CD14-positive monocyte (primary cell): Measurements from ENCODE around the gene CAPN13. TPM values are rescaled to one million over a fixed set of nuclear protein-coding genes. Genes with fewer than 3 reads are reported as not detected.

Experiments used
- DNase-seq, 3 donors: peaks; one replicate each; pipeline ENCODE4 v3.0.0-alpha.2; 2011 to 2022
- H2AFZ ChIP-seq: 2 replicates; pipeline ENCODE4 v1.6.0; 2012; ENCODE audit warnings: mild to moderate bottlenecking, low read depth, low read length, inconsistent platforms; ENCODE audit not compliant: insufficient read depth, poor library complexity, severe bottlenecking
- H3K27ac ChIP-seq, 2 donors: 1 replicate in 1 of 2; 2 replicates in 1 of 2; pipeline ENCODE4 v1.5.1; 2012 to 2013; ENCODE audit warnings: low read length in 2 of 2, control low read depth in 1 of 2, inconsistent platforms in 1 of 2, low read depth in 1 of 2, mild to moderate bottlenecking in 1 of 2
- H3K27me3 ChIP-seq, 2 donors: one replicate each; pipeline versions ENCODE4 v1.6.0 to v1.6.1; 2011 to 2013; ENCODE audit warnings: low read length in 2 of 2; ENCODE audit not compliant: control insufficient read depth in 2 of 2, insufficient read depth in 2 of 2
- H3K36me3 ChIP-seq, 2 donors: replicated peaks in 1 of 2; 1 replicate in 1 of 2; 2 replicates in 1 of 2; pipeline versions ENCODE4 v1.5.1 to v1.6.1; 2012 to 2013; ENCODE audit warnings: low read length in 2 of 2, control low read depth in 1 of 2, inconsistent platforms in 1 of 2, mild to moderate bottlenecking in 1 of 2; ENCODE audit not compliant: insufficient read depth in 2 of 2, control insufficient read depth in 1 of 2
- H3K4me1 ChIP-seq, 2 donors: 1 replicate in 1 of 2; 2 replicates in 1 of 2; pipeline versions ENCODE4 v1.5.1 to v1.6.1; 2012 to 2013; ENCODE audit warnings: low read length in 2 of 2, control low read depth in 1 of 2, inconsistent platforms in 1 of 2, mild to moderate bottlenecking in 1 of 2, moderate library complexity in 1 of 2; ENCODE audit not compliant: insufficient read depth in 2 of 2, control insufficient read depth in 1 of 2
- H3K4me2 ChIP-seq: replicated peaks from 2 replicates; pipeline ENCODE3; 2012; ENCODE audit warnings: low read length, moderate library complexity, mild to moderate bottlenecking; ENCODE audit not compliant: poor library complexity, severe bottlenecking; ENCODE audit errors: extremely low read depth
- H3K4me3 ChIP-seq, 3 experiments: fragments of 200-600 bp in 1 of 3; sonication (generic) in 1 of 3; replicated peaks in 1 of 3; 1 replicate in 2 of 3; 2 replicates in 1 of 3; pipeline ENCODE4 v1.5.1; 2011 to 2013; ENCODE audit warnings: low read length in 3 of 3, mild to moderate bottlenecking in 3 of 3, control low read depth in 2 of 3, low read depth in 2 of 3, inconsistent platforms in 1 of 3, moderate library complexity in 1 of 3
- H3K79me2 ChIP-seq: 2 replicates; pipeline ENCODE4 v1.6.0; 2012; ENCODE audit warnings: mild to moderate bottlenecking, control low read depth, inconsistent platforms, low read length, moderate library complexity; ENCODE audit not compliant: insufficient read depth
- H3K9ac ChIP-seq: 2 replicates; pipeline ENCODE4 v1.6.0; 2017; ENCODE audit warnings: low read length, mild to moderate bottlenecking; ENCODE audit not compliant: insufficient read depth, poor library complexity, severe bottlenecking
- H3K9me3 ChIP-seq, 2 donors: replicated peaks in 1 of 2; 1 replicate in 1 of 2; 2 replicates in 1 of 2; pipeline versions ENCODE4 v1.5.1 to v1.6.1; 2012 to 2013; ENCODE audit warnings: low read length in 2 of 2, control low read depth in 1 of 2; ENCODE audit not compliant: control insufficient read depth in 1 of 2, insufficient read depth in 1 of 2
- H4K20me1 ChIP-seq: 2 replicates; pipeline ENCODE4 v1.6.0; 2012; ENCODE audit warnings: mild to moderate bottlenecking, low read length, control low read depth, moderate library complexity; ENCODE audit not compliant: insufficient read depth
- H3K27ac Mint-ChIP-seq, 7 donors: one replicate each; pipeline ENCODE4 v1.8.0; 2020; ENCODE audit warnings: mild to moderate bottlenecking in 7 of 7, mixed read lengths in 7 of 7, moderate library complexity in 6 of 7, inconsistent platforms in 2 of 7
- H3K27me3 Mint-ChIP-seq, 3 donors: one replicate each; pipeline ENCODE4 v1.8.0; 2021 to 2022; ENCODE audit warnings: low read depth in 3 of 3, mild to moderate bottlenecking in 3 of 3, mixed read lengths in 3 of 3, moderate library complexity in 3 of 3, inconsistent platforms in 1 of 3
- H3K36me3 Mint-ChIP-seq, 2 donors: one replicate each; pipeline ENCODE4 v1.8.0; 2020; ENCODE audit warnings: mixed read lengths in 2 of 2, inconsistent platforms in 1 of 2, mild to moderate bottlenecking in 1 of 2
- H3K4me1 Mint-ChIP-seq: one replicate; pipeline ENCODE4 v1.8.0; 2020; ENCODE audit warnings: mild to moderate bottlenecking, mixed read lengths
- H3K4me3 Mint-ChIP-seq, 2 donors: one replicate each; pipeline ENCODE4 v1.8.0; 2020; ENCODE audit warnings: mild to moderate bottlenecking in 2 of 2, mixed read lengths in 2 of 2, moderate library complexity in 1 of 2
- H3K9me3 Mint-ChIP-seq, 7 donors: one replicate each; pipeline ENCODE4 v1.8.0; 2020 to 2022; ENCODE audit warnings: mixed read lengths in 7 of 7, mild to moderate bottlenecking in 6 of 7, moderate library complexity in 6 of 7, inconsistent platforms in 2 of 7
- WGBS: methylation state at CpG from one replicate; pipeline ENCODE4 v1.1.5; 2013; ENCODE audit warnings: missing lambda C conversion rate; ENCODE audit not compliant: insufficient coverage; 5-methylcytosine and 5-hydroxymethylcytosine counted together
- intact Hi-C, 2 donors: fragments of 100-400 bp; cut with micrococcal nuclease; formaldehyde crosslinking; loops; one replicate each; pipeline versions ENCODE4 v1.15.0 to v1.15.1; 2023
- polyA plus RNA-seq, 3 donors: library from polyadenylated mRNA; depleted of rRNA in 1 of 3; unstranded in 2 of 3; stranded (reverse) in 1 of 3; fragments of 300-500 nt in 2 of 3; fragments of >200 nt in 1 of 3; fragmentation: Illumina TruSeq in 2 of 3; gene quantifications; 1 replicate in 2 of 3; 2 replicates in 1 of 3; pipeline ENCODE4 v1.2.3, GENCODE V29; 2012 to 2021
- TF ChIP-seq, protein P1 (sequence below): fragments of 200-600 bp; IDR thresholded peaks from one replicate; pipeline ENCODE4 v1.8.0; 2022; ENCODE audit warnings: antibody characterized with exemption, mild to moderate bottlenecking

Gene CAPN13
- polyA plus RNA-seq, 3 donors = not detected

DNA sequence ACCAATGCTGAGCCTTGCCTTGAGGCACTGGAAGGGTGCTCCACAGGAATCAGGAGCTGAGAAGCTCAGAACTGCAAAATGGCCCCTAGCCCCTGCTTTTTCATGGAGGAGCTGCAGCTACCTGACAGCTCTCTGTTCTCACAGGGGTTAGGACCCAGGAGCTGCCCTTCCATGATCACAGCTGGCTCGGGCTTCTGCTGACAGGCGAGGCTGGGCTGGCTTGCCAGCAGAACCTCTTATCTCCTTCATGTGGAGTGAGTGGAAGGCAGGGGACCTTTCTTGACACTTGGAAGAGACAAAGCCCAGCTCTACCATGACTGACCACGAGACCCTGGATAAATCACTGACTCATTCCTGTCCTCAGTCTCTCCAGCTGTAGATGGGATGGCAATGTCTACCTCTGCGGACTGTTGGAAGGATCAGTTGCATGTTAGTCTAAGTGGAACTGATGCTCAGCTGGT, 113.4 kb downstream of the CAPN13 start:
- no peaks in the 10 kb centered on the region for H3K36me3 ChIP-seq
- no peak overlapping the region for H3K27ac ChIP-seq
- Mint-ChIP-seq H3K27ac (no peak overlapping the region), H3K36me3 (no peaks in the 10 kb centered on the region), H3K9me3 (peaks cover 6 to 14% (median 8%) of the 10 kb centered on the region in 7 donors), H3K27me3 (peaks cover 3 to 8% (median 5%) of the 10 kb centered on the region in 3 donors), H3K4me3 (no peak overlapping the region), H3K4me1 (peaks cover 14% of the 10 kb centered on the region)
- no peaks in the 10 kb centered on the region for H3K27me3 ChIP-seq
- H3K4me3 ChIP-seq = no peak overlapping the region
- DNase-seq = no peak
- H2AFZ ChIP-seq = no peak overlapping the region
- H3K4me2 ChIP-seq = no peak overlapping the region
- intact Hi-C loops = no loop called here
- H3K79me2 ChIP-seq = no peaks in the 10 kb centered on the region
- WGBS = 90% methylated on average over 2 of the region's 4 CpGs
- H3K9me3 ChIP-seq = peaks cover 0 to 7% of the 10 kb centered on the region in 2 donors
- TF ChIP-seq, protein P1, sequence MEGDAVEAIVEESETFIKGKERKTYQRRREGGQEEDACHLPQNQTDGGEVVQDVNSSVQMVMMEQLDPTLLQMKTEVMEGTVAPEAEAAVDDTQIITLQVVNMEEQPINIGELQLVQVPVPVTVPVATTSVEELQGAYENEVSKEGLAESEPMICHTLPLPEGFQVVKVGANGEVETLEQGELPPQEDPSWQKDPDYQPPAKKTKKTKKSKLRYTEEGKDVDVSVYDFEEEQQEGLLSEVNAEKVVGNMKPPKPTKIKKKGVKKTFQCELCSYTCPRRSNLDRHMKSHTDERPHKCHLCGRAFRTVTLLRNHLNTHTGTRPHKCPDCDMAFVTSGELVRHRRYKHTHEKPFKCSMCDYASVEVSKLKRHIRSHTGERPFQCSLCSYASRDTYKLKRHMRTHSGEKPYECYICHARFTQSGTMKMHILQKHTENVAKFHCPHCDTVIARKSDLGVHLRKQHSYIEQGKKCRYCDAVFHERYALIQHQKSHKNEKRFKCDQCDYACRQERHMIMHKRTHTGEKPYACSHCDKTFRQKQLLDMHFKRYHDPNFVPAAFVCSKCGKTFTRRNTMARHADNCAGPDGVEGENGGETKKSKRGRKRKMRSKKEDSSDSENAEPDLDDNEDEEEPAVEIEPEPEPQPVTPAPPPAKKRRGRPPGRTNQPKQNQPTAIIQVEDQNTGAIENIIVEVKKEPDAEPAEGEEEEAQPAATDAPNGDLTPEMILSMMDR = no peak
- no peaks in the 10 kb centered on the region for H4K20me1 ChIP-seq
- peaks cover 5 to 8% of the 10 kb centered on the region in 2 donors for H3K4me1 ChIP-seq
- H3K9ac ChIP-seq = no peak overlapping the region

DNA sequence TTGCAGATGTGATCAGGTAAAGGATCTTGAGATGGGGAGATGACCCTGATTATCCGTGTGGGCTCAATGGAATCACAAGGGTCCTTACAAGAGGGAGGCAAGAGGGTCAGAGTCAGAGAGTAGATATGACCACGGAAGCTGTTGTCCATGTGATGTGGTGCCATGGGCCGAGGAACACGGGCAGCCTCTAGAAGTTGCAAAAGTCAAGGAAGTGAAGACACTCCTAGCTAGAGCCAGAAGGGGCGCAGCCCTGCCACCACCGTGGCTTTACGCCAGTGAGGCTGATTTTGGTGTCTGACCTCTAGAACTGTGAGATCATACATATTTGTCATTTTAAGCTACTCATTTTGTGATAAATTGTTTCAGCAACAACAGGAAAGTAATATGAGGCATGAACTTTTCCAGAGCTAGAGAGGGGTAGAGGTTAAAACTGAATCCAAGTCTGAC, 114.4 kb downstream of the CAPN13 start:
- no peak overlapping the region for H3K27ac ChIP-seq
- intact Hi-C loops = no loop called here
- no peak overlapping the region for H3K4me3 ChIP-seq
- Mint-ChIP-seq H3K27me3 (peaks cover 3 to 8% (median 5%) of the 10 kb centered on the region in 3 donors), H3K4me3 (no peak overlapping the region), H3K4me1 (peaks cover 14% of the 10 kb centered on the region), H3K9me3 (peaks cover 3 to 10% (median 4%) of the 10 kb centered on the region in 7 donors), H3K27ac (peak overlapping the region in 1 of 7 donors; percentile 13), H3K36me3 (no peaks in the 10 kb centered on the region)
- H3K79me2 ChIP-seq = no peaks in the 10 kb centered on the region
- peaks cover 5 to 8% of the 10 kb centered on the region in 2 donors for H3K4me1 ChIP-seq
- TF ChIP-seq, protein P1 = peak; percentile 25
- WGBS = 34% methylated on average over 5 of the region's 7 CpGs
- no peak overlapping the region for H3K9ac ChIP-seq
- peak in 2 of 3 donors; percentile 18 to 27 for DNase-seq
- H3K4me2 ChIP-seq = no peak overlapping the region
- H3K27me3 ChIP-seq = no peaks in the 10 kb centered on the region
- H4K20me1 ChIP-seq = no peaks in the 10 kb centered on the region
- peaks cover 0 to 7% of the 10 kb centered on the region in 2 donors for H3K9me3 ChIP-seq
- H2AFZ ChIP-seq = no peak overlapping the region
- no peaks in the 10 kb centered on the region for H3K36me3 ChIP-seq
